Fibroblast of pulmonary artery (primary cell): Measurements from ENCODE around the gene RAD50.
"Not testable (repeated sequence)": the region's sequence is repeated elsewhere in the genome, so short reads cannot be mapped to it uniquely, and the experiment has no call there.

ENCODE experiments used
- DNase-seq: peaks from one replicate; pipeline ENCODE4 v3.0.0-alpha.2; 2010; ENCODE audit warnings: low read depth
- H3K4me3 ChIP-seq: replicated peaks from 2 replicates; pipeline ENCODE4 v1.5.1; 2011; ENCODE audit warnings: low read depth, mild to moderate bottlenecking, control low read depth, low read length, moderate library complexity
- TF ChIP-seq, protein P1 (sequence below): IDR thresholded peaks from 2 replicates; pipeline ENCODE4 v1.5.1; 2011; ENCODE audit warnings: mild to moderate bottlenecking, control low read depth, low read length, inconsistent platforms; ENCODE audit errors: missing control alignments

RAD50 gene

DNA sequence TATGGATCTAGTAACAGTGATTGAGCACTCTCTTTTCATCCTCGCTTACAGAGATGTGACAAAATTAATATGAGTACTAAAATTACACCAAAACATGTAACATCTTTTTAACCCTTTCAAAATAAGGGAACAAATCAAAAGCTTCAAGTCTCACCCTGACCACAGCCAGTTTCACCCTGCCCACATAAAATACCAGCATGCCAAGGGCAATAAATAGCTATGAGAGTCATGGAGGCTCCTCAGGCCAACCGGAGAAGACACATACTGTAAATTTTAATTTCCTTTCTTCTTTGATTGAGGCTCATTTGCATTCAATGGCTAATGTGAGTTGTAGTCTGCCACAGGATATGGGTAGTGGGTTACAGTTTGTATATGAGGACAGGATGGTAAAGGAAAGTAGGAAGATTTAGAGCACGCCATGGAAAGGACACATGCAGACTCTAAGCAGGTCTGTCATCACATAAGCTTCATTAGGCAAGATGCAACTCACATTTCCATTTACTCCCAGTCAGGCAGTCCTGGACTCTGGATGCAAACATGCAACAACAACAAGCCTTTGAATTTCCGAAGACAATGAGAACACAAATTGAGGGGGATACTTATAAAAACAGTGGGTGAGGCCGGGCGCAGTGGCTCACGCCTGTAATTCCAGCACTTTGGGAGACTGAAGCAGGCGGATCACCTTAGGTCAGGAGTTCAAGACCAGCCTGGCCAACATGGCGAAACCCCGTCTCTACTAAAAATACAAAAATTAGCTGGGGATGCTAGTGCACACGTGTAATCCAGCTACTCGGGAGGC, 128.3 kb downstream of the RAD50 start:
- DNase-seq, result no peak
- TF ChIP-seq, protein P1, sequence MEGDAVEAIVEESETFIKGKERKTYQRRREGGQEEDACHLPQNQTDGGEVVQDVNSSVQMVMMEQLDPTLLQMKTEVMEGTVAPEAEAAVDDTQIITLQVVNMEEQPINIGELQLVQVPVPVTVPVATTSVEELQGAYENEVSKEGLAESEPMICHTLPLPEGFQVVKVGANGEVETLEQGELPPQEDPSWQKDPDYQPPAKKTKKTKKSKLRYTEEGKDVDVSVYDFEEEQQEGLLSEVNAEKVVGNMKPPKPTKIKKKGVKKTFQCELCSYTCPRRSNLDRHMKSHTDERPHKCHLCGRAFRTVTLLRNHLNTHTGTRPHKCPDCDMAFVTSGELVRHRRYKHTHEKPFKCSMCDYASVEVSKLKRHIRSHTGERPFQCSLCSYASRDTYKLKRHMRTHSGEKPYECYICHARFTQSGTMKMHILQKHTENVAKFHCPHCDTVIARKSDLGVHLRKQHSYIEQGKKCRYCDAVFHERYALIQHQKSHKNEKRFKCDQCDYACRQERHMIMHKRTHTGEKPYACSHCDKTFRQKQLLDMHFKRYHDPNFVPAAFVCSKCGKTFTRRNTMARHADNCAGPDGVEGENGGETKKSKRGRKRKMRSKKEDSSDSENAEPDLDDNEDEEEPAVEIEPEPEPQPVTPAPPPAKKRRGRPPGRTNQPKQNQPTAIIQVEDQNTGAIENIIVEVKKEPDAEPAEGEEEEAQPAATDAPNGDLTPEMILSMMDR, result no peak
- no peak overlapping the region for H3K4me3 ChIP-seq

DNA sequence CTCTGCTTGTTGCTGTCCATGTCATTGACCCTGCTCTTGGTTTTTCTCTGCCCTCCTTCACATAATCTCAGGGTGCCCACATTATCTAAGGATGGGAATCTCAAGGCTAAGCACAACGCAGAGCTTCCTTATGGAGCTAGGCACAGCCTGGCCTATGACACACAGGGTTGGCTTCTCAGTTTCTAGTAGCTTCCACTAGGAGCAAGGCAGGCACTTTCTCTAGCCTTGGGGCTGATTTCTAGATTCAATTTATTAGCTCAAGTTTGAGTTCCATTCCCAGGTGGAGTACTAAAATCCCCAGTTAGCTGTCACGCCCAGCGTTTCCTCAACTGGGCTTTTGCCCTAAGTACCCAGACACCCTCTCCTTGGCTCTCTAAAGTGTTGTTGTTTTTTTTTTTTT, 129.4 kb downstream of the RAD50 start:
- H3K4me3 ChIP-seq, result no peak overlapping the region
- TF ChIP-seq, protein P1, result no peak
- DNase-seq, result no peak

DNA sequence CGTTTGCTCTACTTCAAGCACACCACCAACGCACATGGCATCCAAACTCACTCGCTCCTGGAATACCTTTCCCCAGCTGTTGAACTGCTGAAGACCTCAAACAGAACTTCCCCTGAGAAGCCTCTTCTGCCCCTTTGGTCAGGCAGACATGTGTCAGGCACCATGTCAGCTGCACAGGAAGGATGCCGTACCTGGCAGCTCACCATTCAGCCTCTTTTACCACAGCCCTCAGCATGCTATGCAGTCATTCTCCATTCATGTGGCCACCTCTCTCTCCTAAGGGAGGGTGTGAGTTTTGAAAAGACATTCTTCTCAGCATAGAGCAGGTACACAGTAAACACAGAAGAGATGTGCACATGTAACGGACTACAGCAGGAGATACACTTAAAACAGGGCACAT, 131.2 kb downstream of the RAD50 start:
- DNase-seq, result no peak
- no peak overlapping the region for H3K4me3 ChIP-seq
- TF ChIP-seq, protein P1, result no peak

DNA sequence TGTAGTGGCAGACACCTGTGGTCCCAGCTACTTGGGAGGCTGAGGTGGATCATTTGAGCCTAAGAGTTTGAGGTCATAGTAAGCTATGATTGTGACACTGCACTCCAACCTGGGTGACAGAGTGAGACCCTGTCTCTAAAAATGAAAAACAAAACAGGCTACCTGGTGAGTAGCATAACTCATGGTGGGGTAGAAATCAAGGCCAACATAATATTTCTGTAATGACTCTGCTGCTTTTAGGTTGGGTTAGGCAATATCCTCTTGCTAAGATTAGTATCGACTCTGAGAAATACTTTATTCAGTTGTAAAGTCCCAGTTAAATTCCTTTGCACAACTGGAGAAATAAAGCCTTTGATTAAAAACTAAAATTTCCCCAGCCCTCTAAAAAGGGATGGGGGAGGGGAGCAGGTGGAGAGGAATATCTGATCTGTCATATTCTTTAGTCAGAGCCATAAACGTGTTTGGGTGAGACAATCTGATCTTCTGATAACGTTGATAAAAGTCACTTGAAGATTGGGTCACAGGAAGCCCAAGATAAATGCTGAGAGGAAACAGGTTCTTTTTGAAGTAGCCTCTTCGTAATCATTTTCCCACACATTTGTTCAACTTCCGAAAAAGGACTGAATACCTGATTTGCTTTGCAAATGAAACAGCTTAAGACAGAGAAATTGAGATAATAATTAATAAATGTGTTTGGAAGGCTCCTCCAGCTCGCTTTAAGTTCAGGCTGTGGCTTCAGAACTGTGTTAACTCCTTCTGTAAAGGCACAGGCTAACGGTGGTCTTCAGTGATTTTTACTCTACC, 132.0 kb downstream of the RAD50 start:
- TF ChIP-seq, protein P1, result no peak
- peak; percentile 54 for DNase-seq
- no peak overlapping the region for H3K4me3 ChIP-seq

DNA sequence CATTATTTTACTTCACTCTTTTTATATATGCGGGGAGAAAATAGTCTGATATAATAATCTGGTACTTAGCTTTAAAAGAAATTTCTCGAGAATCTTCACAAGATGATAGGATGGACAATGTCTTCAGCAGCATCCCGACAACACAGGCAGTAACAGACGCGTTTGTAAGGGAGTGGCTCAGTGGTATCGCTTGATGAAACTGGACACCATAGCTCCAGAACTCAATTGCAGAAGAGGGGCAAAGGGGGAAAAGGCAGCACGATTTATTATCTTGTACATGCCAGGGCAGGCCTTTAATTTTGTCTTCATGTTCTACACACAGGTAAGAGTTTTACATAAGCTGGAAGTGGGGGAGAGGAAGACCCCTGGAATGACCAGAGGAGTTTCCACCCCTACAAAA, 132.7 kb downstream of the RAD50 start:
- TF ChIP-seq, protein P1, result no peak
- H3K4me3 ChIP-seq, result no peak overlapping the region
- no peak for DNase-seq

DNA sequence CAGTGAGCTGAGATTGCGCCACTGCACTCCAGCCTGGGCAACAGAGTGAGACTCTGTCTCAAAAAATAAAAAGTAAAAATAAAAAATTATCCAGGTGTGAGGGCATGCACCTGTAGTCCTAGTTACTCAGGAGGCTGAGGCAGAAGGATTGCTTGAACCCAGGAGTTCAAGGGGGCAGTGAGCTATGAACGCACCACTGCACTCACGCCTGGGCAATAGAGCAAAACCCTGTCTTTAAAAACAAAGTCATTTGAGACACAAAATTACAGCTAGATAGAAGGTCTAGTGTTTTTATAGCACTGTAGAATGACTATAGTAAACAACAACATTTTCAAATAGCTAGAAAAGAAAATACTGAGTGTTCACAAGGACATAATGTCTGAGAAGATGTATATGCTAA, 133.4 kb downstream of the RAD50 start:
- H3K4me3 ChIP-seq, result no peak overlapping the region
- no peak for DNase-seq
- TF ChIP-seq, protein P1, result no peak

DNA sequence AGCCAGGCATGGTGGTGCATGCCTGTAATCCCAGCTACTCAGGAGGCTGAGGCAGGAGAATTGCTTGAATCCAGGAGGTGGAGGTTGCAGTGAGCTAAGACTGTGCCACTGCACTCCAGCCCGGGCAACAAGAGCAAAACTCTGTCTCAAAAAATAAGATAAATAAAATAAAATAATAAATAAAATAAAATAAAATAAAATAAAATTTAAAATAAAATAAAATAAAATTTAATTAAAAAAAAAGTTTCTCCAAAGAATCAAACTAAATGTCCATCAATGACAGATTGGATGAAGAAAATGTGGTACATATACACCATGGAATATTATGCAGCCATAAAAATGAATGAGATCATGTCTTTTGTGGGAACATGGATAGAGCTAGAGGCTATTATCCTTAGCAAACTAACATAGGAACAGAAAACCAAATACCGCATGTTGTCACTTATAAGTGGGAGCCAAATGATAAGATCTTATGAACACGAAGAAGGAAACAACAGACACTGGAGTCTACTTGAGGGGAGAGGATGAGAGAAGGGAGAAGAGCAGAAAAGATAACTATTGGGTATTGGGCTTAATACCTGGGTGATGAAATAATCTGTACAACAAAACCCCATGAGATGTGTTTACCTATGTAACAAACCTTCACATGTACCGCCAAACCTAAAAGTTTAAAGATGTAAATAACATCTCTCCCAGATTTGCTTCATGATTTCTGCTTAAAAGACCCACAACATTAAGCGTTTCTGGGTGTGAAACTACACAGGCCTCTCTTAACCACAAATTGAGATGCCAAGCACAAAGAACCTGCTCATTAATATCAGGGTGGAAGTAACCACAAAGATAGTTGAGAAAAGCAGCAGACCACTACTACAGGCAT, 135.2 kb downstream of the RAD50 start:
- H3K4me3 ChIP-seq, DNase-seq: not testable (repeated sequence)
